Sigmoid colon (tissue), 4 donors: ENCODE results near the gene RIN1.

Source experiments
- CTCF ChIP-seq, 4 experiments: fragments of 450-650 bp in 3 of 4; fragments of 200-600 bp in 1 of 4; IDR thresholded peaks; one replicate each; pipeline ENCODE4 v1.5.1; 2016 to 2019; ENCODE audit warnings: antibody characterized with exemption in 4 of 4, mild to moderate bottlenecking in 3 of 4, moderate library complexity in 2 of 4
- EP300 ChIP-seq, 4 donors: sonication (generic); formaldehyde crosslinking; IDR thresholded peaks; one replicate each; pipeline ENCODE4 v1.6.1; 2017; ENCODE audit warnings: antibody characterized with exemption in 4 of 4
- POLR2A ChIP-seq, 2 donors: fragments of 450-650 bp; IDR thresholded peaks; one replicate each; pipeline ENCODE4 v1.6.1; 2016; ENCODE audit warnings: antibody characterized with exemption in 2 of 2, mild to moderate bottlenecking in 2 of 2, moderate library complexity in 2 of 2
- POLR2AphosphoS5 ChIP-seq, 4 donors: sonication (generic); formaldehyde crosslinking; IDR thresholded peaks; one replicate each; pipeline ENCODE4 v1.6.1; 2017; ENCODE audit warnings: antibody characterized with exemption in 4 of 4

- TF ChIP-seq CTCF (IDR thresholded peaks at IDR 0.05), result no peak
- TF ChIP-seq POLR2A (IDR thresholded peaks at IDR 0.05), result no peak
- TF ChIP-seq EP300 (IDR thresholded peaks at IDR 0.05), result no peak
- TF ChIP-seq POLR2AphosphoS5 (IDR thresholded peaks at IDR 0.05), result no peak
These were observed 5.4 kb upstream of the RIN1 start for GRCh38 chr11:66341502-66342126.
